ENCODE measurements around the gene APBA2.

GRCh38 chr15:29024662-29025061 is 138.9 kb downstream of the APBA2 start:
- TF ChIP-seq CTCF (conservative IDR thresholded peaks at IDR 0.05) = no peak
- no peak for TF ChIP-seq ZFX (IDR thresholded peaks at IDR 0.05)

Measured in C4-2B (cell line).